Skeletal muscle cell (primary cell): ENCODE results near the gene TEX38.
"Not testable (repeated sequence)": the region's sequence is repeated elsewhere in the genome, so short reads cannot be mapped to it uniquely, and the experiment has no call there.

Source experiments
- DNase-seq: peaks from one replicate; pipeline ENCODE4 v3.0.0-alpha.2; 2010; ENCODE audit warnings: low read depth
- H3K4me3 ChIP-seq: 2 replicates; pipeline ENCODE4 v1.5.1; 2011; ENCODE audit warnings: low read depth, mild to moderate bottlenecking, control low read depth, low read length, moderate library complexity

TEX38 gene

GRCh38 chr1:46717654-46718053, 46.0 kb downstream of the TEX38 start:
- no peak for DNase-seq
- H3K4me3 ChIP-seq = peak overlapping the region; percentile 76

GRCh38 chr1:46718340-46718726, 46.7 kb downstream of the TEX38 start:
- peak overlapping the region; percentile 76 for H3K4me3 ChIP-seq
- DNase-seq = no peak

DNA sequence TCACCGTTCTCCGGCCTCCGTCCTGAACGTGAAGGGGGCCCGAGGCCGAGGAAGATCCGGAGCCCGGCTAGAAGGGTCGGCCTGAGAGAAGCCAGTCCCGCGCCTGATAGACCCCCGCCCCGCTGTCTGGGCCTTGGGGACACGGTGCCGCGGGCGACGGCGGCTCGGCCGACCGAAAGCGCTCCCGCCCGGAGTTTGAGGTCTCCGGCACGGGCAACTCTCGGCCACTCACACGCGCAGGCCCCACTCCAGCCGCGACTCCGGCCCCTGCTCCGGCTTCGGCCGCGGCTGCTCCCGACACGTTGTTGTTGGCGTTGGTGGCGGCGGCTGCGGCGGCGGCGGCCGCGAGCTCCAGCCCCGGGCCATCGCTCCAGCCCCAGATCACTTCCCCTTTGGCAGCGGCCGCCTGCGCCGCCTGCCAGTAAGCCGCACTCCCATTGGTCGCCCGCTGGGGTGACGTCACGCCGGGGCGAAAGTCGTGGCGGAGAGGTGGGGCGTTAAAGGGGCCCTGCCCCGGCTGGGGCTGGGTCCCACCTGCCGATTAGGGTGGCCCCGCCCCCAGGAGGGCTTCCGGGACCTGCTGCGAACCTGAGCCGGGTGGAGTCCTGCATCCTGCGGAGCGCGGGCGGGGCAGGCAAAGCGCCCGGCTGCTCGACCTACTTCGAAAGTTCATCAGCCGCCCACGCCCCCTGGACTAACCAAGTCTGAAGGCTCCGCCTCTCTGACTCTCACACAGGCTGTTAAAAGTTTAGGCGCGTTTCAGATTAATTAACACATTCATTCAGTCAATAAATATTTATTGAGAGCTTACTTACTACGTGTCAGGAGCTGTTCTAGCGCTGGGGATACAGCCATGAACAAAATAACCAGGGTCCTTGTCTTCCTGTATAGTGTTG, 47.3 kb downstream of the TEX38 start, which contains the start of gene EFCAB14:
Gene EFCAB14, minus strand, starts transcription at position 388 of the 896 bp plus-strand sequence. CDS start 1,027 bp downstream, outside the sequence.
- peak within 1 kb of the TSS; percentile 76 for H3K4me3 ChIP-seq
- DNase-seq = peak; percentile 64

DNA sequence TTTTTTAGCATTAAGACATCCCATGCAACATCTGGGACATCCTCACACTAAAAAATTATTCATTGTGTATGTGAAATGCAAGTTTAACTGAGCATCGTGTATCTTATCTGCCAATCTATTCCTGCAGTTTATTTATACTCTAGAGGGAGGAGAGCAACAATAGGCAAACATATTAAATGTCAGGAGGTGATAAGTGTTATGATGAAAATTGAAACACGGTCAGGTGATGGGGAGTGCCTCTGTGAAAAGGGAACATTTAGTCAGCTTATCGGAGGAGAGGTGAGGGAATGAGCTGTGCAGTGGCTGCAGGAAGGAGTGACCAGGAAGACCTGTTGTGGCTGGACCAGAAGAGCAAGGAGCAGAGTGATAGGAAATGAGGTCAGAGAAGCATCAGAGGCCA, 48.0 kb downstream of the TEX38 start:
- H3K4me3 ChIP-seq = peak overlapping the region; percentile 76
- DNase-seq = no peak

GRCh38 chr1:46720319-46720718, 48.7 kb downstream of the TEX38 start:
- not testable (repeated sequence) for DNase-seq

GRCh38 chr1:46721204-46721603, 49.5 kb downstream of the TEX38 start:
- no peak overlapping the region for H3K4me3 ChIP-seq
- DNase-seq = no peak

More at GRCh38 chr1:46720319-46720718, 48.7 kb downstream of the TEX38 start:
- H3K4me3 ChIP-seq = not testable (repeated sequence)

- no peak for DNase-seq
- H3K4me3 ChIP-seq = no peak overlapping the region
Measured at GRCh38 chr1:46721686-46722205, 50.1 kb downstream of the TEX38 start.
